Stimulated activated effector memory CD8-positive, alpha-beta T cell treated with anti-CD3 and anti-CD28 coated beads, Interleukin-12 subunit alpha, Interleukin-12 subunit beta, amount 100 ng/mL, for 72 hours (primary cell): ENCODE data around the gene MN1.
A peak's percentile ranks its signal among the peaks of the same experiment; 100 is the strongest.

ENCODE experiments used
- ATAC-seq: fragments of 150-1000 bp; cut with Tn5 transposase; 2 replicates; pipeline ENCODE4 v1.10.0; 2021
- DNase-seq, 2 donors: peaks; one replicate each; pipeline ENCODE4 v3.0.0; 2021 to 2022; ENCODE audit warnings: low spot score in 2 of 2
- H3K27ac Mint-ChIP-seq: one replicate; pipeline ENCODE4 v1.8.0; 2022; ENCODE audit warnings: mild to moderate bottlenecking, mixed read lengths
- H3K36me3 Mint-ChIP-seq: one replicate; pipeline ENCODE4 v1.8.0; 2022; ENCODE audit warnings: mild to moderate bottlenecking, mixed read lengths
- H3K4me1 Mint-ChIP-seq: one replicate; pipeline ENCODE4 v1.8.0; 2022; ENCODE audit warnings: mixed read lengths
- H3K4me3 Mint-ChIP-seq: one replicate; pipeline ENCODE4 v1.8.0; 2022; ENCODE audit warnings: mild to moderate bottlenecking, mixed read lengths
- H3K9me3 Mint-ChIP-seq: one replicate; pipeline ENCODE4 v1.8.0; 2022; ENCODE audit warnings: mixed read lengths

MN1 gene

GRCh38 chr22:27809700-27810608, 8.4 kb upstream of the MN1 start:
- H3K4me3 Mint-ChIP-seq, result no peak overlapping the region
- H3K9me3 Mint-ChIP-seq, result no peaks in the 10 kb centered on the region
- ATAC-seq, result no peak
- DNase-seq, result no peak
- no peak overlapping the region for H3K27ac Mint-ChIP-seq
- H3K4me1 Mint-ChIP-seq, result peaks cover 8% of the 10 kb centered on the region
- H3K36me3 Mint-ChIP-seq, result no peaks in the 10 kb centered on the region

- H3K4me3 Mint-ChIP-seq, result no peak overlapping the region
- peaks cover 14% of the 10 kb centered on the region for H3K4me1 Mint-ChIP-seq
- no peaks in the 10 kb centered on the region for H3K36me3 Mint-ChIP-seq
These were observed 7.7 kb upstream of the MN1 start for GRCh38 chr22:27809226-27809603.

GRCh38 chr22:27808451-27809225, 7.1 kb upstream of the MN1 start:
- Mint-ChIP-seq H3K27ac (no peak overlapping the region), H3K4me3 (no peak overlapping the region), H3K4me1 (peaks cover 14% of the 10 kb centered on the region), H3K9me3 (no peaks in the 10 kb centered on the region), H3K36me3 (no peaks in the 10 kb centered on the region)
- DNase-seq, result no peak
- no peak for ATAC-seq

More at GRCh38 chr22:27809226-27809603, 7.7 kb upstream of the MN1 start:
- H3K27ac Mint-ChIP-seq, result no peak overlapping the region
- H3K9me3 Mint-ChIP-seq, result no peaks in the 10 kb centered on the region
- ATAC-seq, result no peak
- DNase-seq, result no peak

GRCh38 chr22:27805841-27806240, 4.3 kb upstream of the MN1 start:
- DNase-seq (no peak), ATAC-seq (no peak)
- Mint-ChIP-seq H3K4me1 (peaks cover 23% of the 10 kb centered on the region), H3K9me3 (no peaks in the 10 kb centered on the region), H3K36me3 (no peaks in the 10 kb centered on the region), H3K27ac (no peak overlapping the region), H3K4me3 (no peak overlapping the region)

GRCh38 chr22:27804470-27805297, 3.1 kb upstream of the MN1 start:
- DNase-seq (peak; percentile 25 to 67), ATAC-seq (peak; percentile 52)
- H3K27ac Mint-ChIP-seq, result no peak overlapping the region
- no peaks in the 10 kb centered on the region for H3K36me3 Mint-ChIP-seq
- H3K4me1 Mint-ChIP-seq, result peaks cover 23% of the 10 kb centered on the region
- no peak overlapping the region for H3K4me3 Mint-ChIP-seq
- H3K9me3 Mint-ChIP-seq, result no peaks in the 10 kb centered on the region

GRCh38 chr22:27803841-27804415, 2.4 kb upstream of the MN1 start:
- no peak for DNase-seq
- Mint-ChIP-seq H3K4me1 (peaks cover 23% of the 10 kb centered on the region), H3K27ac (no peak overlapping the region), H3K36me3 (no peaks in the 10 kb centered on the region), H3K4me3 (no peak overlapping the region), H3K9me3 (no peaks in the 10 kb centered on the region)
- ATAC-seq, result no peak

- peak overlapping the region; percentile 72 for H3K4me3 Mint-ChIP-seq
- no peak overlapping the region for H3K27ac Mint-ChIP-seq
- H3K36me3 Mint-ChIP-seq, result no peaks in the 10 kb centered on the region
- no peaks in the 10 kb centered on the region for H3K9me3 Mint-ChIP-seq
- no peak for ATAC-seq
- DNase-seq, result no peak
- peaks cover 23% of the 10 kb centered on the region for H3K4me1 Mint-ChIP-seq
These were observed 954 bp upstream of the MN1 start for GRCh38 chr22:27802346-27803073.

- ATAC-seq (peak; percentile 50), DNase-seq (peak; percentile 10 to 57)
- H3K36me3 Mint-ChIP-seq, result no peaks in the 10 kb centered on the region
- no peak overlapping the region for H3K27ac Mint-ChIP-seq
- peak overlapping the region; percentile 72 for H3K4me3 Mint-ChIP-seq
- H3K9me3 Mint-ChIP-seq, result no peaks in the 10 kb centered on the region
- H3K4me1 Mint-ChIP-seq, result peaks cover 23% of the 10 kb centered on the region
These were observed 347 bp downstream of the MN1 start for GRCh38 chr22:27801202-27801615.

GRCh38 chr22:27800250-27801201, 1.0 kb downstream of the MN1 start:
- no peak for DNase-seq
- Mint-ChIP-seq H3K4me1 (peaks cover 21% of the 10 kb centered on the region), H3K9me3 (no peaks in the 10 kb centered on the region), H3K4me3 (peak overlapping the region; percentile 72), H3K36me3 (no peaks in the 10 kb centered on the region), H3K27ac (no peak overlapping the region)
- no peak for ATAC-seq

GRCh38 chr22:27799827-27800249, 1.7 kb downstream of the MN1 start:
- ATAC-seq, result no peak
- Mint-ChIP-seq H3K36me3 (no peaks in the 10 kb centered on the region), H3K4me3 (peak overlapping the region; percentile 72), H3K27ac (no peak overlapping the region), H3K9me3 (no peaks in the 10 kb centered on the region), H3K4me1 (peaks cover 14% of the 10 kb centered on the region)
- DNase-seq, result no peak

GRCh38 chr22:27799015-27799826, 2.3 kb downstream of the MN1 start:
- peaks cover 9% of the 10 kb centered on the region for H3K4me1 Mint-ChIP-seq
- H3K9me3 Mint-ChIP-seq, result no peaks in the 10 kb centered on the region
- no peaks in the 10 kb centered on the region for H3K36me3 Mint-ChIP-seq
- no peak for DNase-seq
- no peak overlapping the region for H3K4me3 Mint-ChIP-seq
- no peak overlapping the region for H3K27ac Mint-ChIP-seq
- no peak for ATAC-seq

- Mint-ChIP-seq H3K4me3 (no peak overlapping the region), H3K36me3 (no peaks in the 10 kb centered on the region), H3K27ac (no peak overlapping the region), H3K9me3 (no peaks in the 10 kb centered on the region), H3K4me1 (peaks cover 9% of the 10 kb centered on the region)
- no peak for ATAC-seq
- no peak for DNase-seq
These were observed 3.0 kb downstream of the MN1 start for GRCh38 chr22:27798511-27799014.
